Glomerular visceral epithelial cell (primary cell): Measurements from ENCODE around the gene MZF1.
"Not testable (repeated sequence)": the region's sequence is repeated elsewhere in the genome, so short reads cannot be mapped to it uniquely, and the experiment has no call there.

ENCODE experiments used
- DNase-seq: peaks from one replicate; pipeline ENCODE4 v3.0.0-alpha.2; 2016; ENCODE audit errors: extremely low spot score

MZF1 gene

DNA sequence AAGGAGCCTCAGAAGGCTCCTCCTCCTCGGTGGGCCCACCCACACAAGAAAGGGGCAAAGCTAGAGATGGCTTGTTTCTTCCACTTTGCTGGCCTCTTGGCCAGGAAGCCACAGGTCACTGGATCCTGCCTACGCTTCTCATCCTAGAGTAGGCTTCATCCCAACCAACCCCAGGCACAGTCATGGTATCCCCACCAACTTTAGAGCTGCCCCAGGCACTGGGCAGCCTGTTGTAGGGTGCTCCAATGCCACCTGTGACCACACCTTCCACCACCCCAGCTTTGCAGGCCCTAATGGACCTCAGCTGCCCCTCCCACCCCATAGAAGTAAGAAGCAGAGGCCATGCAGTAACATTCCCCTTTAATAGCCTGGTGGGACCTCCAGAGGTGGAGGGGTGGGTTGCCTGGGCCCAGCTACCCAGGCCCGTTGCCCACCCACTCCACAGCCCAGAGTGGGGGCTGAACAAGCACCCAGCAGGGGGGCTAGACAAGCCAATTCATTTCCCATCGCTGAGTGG lies 17.7 kb downstream of the MZF1 start:
- DNase-seq, result no peak

DNA sequence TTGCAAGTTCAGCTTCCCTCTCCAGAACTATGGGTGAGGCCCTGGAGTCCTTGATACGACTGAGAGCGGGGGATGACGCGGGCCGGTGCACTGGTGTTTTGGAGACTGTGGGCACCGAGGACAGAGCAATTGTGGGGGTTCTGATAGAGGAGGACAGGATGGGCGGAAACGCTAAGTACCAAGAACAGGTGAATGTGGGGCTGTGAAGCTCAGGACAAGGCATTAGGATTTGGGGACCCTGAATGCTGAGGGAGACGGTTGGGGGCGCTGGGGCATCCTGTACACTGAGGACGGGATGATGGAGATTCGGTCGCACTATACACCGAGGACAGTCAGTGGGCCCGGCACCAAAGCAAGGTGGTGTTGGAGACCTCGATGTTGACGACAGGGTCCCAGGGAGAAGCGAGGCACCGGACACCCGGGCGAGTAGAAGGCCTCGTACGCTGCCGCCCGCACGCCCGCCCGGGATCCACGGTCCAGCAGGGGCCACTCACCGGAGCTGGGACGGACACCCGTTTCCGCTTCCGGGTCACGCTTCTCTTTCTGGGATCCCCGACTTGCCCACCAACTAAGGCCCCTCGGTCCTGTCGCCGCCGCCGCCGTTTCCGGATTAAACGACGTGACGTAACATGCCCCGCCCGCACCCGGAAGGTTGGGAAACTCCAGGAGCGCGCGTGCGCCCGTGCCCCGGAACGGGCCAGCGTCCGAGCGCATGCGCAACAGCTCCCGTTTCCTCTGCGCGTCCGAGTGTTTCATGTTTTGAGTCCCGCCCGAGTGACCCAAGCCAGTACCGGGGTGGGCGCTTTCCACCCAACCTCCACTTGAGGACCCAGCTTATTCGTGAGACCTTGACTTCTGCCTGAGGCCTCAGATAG lies 18.4 kb downstream of the MZF1 start, which contains the start of gene CHMP2A:
Gene CHMP2A, minus strand, starts transcription at position 612 of the 875 bp plus-strand sequence. CDS start 893 bp downstream, outside the sequence.
- DNase-seq, result peak; percentile 98

DNA sequence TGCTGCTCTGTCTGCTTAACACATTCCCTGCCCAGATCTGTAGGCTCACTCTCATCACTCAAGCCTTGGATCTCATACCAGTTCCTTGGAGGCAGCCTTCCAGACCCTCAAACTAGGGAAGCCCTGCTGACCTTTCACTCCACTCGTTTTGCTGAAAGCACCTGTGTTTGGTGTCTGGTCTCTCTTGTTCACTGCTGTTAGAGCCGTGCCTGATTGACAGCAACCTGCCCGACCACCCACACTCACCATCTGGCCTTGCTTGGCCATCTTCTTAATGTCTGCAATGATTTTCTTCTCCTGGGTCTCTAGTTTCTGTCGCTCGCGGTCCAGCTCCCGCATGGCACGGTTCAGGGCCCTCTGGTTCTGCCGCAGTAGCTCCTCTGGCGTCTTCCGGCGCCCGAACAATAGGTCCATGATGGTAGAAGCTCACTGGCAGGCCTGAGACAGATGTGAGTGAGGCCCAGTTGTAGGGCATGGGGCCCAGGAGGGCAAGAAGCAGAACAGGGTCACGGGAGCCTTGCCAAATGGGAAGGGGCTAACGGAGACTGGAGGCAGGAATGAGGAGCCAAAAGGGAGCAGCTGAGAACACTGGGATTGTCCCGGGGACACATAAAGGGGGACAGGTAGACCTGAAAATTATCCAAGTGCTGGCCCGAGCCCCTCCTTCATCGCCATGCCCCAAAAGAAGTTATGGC lies 19.2 kb downstream of the MZF1 start:
- no peak for DNase-seq

DNA sequence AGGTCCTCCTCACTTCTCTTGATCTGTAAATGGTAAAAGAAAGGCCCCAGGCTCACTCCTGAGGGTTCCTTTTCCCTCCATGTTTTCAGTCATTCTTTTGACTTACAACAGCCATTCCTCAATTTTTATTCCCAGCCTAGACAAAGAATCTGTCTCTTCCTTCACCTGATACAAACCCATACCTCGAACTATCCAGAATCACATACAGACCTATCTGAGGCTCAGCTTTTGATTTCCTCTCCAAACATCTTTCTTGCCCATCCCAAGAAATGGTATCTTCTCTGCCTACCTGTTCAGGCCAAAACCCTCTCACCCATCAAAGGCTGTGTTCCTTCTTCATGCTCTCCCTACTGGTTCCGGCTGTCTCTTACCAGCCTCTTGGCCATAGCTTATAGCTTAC lies 20.5 kb downstream of the MZF1 start:
- no peak for DNase-seq

- no peak for DNase-seq
Measured at GRCh38 chr19:58551577-58552471, 21.3 kb downstream of the MZF1 start.

DNA sequence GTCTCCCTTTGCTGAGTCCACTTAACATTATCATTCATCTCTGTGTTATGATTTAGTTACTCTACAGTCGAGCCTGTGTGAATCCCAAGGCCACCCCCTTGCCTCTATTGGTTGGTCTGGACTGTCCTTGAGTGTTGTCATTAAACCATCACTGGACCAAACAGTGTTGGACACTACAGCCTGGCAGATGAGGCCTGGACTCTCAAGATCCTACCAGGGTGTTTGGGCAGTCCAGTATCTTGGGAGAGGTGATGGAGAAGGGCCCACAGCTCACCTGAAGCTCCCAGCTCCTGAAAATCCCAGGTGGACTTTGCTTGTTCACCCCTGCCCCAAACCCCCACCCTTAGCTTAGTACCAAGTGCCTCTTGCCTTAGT lies 22.0 kb downstream of the MZF1 start:
- no peak for DNase-seq

GRCh38 chr19:58550362-58551122 lies 22.6 kb downstream of the MZF1 start:
- no peak for DNase-seq

- no peak for DNase-seq
Measured at GRCh38 chr19:58549664-58550361, 23.3 kb downstream of the MZF1 start.

- no peak for DNase-seq
Measured at GRCh38 chr19:58548859-58549663, 24.1 kb downstream of the MZF1 start.

GRCh38 chr19:58547323-58548312 lies 25.5 kb downstream of the MZF1 start:
- no peak for DNase-seq

DNA sequence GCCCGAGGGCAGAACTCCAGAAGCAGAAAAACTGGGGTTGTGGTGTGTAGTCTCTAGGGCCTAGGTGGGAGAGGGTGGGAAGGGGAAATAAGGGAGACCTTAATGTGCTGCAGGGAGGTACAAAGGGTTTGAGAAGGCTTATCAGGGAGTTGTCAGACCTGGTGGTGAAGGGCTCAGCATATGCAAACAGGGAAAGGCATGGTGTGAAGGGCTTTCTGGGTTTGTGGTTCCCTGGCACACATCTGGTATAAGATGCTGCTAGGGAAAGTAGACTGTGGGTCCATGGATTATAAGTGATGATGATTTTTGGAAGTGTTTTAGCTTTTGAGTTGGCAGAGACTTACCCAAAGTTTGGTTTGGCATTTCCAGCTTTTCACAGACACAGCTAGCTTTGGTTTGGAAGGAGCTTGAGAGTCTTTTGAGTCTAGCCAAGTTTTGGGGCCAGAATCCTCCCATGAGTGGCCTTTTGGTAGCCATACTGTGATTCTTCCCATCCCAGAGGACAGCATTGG lies 27.1 kb downstream of the MZF1 start:
- DNase-seq, result no peak

DNA sequence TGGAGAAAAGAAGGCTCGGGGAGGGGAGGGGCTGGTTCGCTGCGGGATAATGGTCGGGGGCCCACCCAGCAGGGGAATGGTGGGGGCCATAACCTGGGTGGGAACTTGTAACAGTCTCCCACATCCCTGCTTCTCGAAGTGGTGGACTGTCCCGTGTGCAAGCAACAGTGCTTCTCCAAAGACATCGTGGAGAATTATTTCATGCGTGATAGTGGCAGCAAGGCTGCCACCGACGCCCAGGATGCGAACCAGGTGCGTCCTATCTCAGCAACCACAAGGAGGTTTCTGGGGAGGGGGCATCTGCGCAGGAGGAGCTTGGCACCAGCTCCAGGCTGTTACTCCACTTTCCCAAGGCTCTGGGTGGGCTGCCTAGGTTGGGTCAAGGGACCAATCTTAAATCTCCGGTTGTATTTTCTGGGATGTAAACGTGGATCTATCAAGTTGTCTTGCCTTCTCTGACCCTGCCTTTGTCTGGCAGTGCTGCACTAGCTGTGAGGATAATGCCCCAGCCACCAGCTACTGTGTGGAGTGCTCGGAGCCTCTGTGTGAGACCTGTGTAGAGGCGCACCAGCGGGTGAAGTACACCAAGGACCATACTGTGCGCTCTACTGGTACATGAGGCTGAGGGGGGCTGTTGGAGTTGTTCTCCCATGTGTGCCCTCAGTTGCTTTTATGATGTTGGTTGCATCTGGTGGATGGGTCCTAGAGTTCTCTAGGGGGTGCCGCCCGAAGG lies 27.7 kb downstream of the MZF1 start:
- DNase-seq, result no peak

DNA sequence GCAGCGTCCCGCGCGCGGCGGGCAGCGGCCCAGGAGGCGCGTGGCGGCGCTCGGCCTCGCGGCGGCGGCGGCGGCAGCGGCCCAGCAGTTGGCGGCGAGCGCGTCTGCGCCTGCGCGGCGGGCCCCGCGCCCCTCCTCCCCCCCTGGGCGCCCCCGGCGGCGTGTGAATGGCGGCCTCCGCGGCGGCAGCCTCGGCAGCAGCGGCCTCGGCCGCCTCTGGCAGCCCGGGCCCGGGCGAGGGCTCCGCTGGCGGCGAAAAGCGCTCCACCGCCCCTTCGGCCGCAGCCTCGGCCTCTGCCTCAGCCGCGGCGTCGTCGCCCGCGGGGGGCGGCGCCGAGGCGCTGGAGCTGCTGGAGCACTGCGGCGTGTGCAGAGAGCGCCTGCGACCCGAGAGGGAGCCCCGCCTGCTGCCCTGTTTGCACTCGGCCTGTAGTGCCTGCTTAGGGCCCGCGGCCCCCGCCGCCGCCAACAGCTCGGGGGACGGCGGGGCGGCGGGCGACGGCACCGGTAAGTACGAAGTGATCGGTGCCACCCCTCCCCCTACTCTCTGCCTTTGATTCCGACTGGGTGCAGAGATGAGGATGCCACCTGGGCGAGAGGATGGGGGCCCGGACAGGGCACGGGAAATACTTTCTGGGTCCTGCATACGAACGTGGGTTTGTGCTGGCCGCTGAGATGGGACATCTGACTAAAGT lies 28.4 kb downstream of the MZF1 start:
- DNase-seq, result peak; percentile 78

GRCh38 chr19:58543826-58544590 lies 29.1 kb downstream of the MZF1 start, which contains the start of gene TRIM28:
TRIM28 (plus strand) TSS chr19:58544064; CDS start chr19:58544758, 694 bp downstream.
- peak; percentile 100 for DNase-seq

- not testable (repeated sequence) for DNase-seq
Measured at GRCh38 chr19:58542641-58543372, 30.3 kb downstream of the MZF1 start.
